GM18951 (cell line): Measurements from ENCODE around the gene SNRNP70.
A peak's percentile ranks its signal among the peaks of the same experiment; 100 is the strongest.
"Not testable (repeated sequence)": the region's sequence is repeated elsewhere in the genome, so short reads cannot be mapped to it uniquely, and the experiment has no call there.

Experiments used
- POLR2A ChIP-seq: IDR thresholded peaks from 4 replicates; pipeline ENCODE4 v1.6.1; 2011; ENCODE audit warnings: mild to moderate bottlenecking; ENCODE audit not compliant: insufficient read length, insufficient read depth; ENCODE audit errors: extremely low read depth
- in situ Hi-C: fragments of 300-500 bp; cut with MboI; formaldehyde crosslinking; loops from one replicate; pipeline ENCODE4 v1.12.0; 2022; ENCODE audit warnings: low sequenced_read_pairs, mixed read lengths, inconsistent platforms; ENCODE audit not compliant: unreplicated experiment

Gene SNRNP70, protein sequence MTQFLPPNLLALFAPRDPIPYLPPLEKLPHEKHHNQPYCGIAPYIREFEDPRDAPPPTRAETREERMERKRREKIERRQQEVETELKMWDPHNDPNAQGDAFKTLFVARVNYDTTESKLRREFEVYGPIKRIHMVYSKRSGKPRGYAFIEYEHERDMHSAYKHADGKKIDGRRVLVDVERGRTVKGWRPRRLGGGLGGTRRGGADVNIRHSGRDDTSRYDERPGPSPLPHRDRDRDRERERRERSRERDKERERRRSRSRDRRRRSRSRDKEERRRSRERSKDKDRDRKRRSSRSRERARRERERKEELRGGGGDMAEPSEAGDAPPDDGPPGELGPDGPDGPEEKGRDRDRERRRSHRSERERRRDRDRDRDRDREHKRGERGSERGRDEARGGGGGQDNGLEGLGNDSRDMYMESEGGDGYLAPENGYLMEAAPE

GRCh38 chr19:49085020-49085867 is at the start of gene SNRNP70:
TSS of gene SNRNP70 (plus strand) at chr19:49085451. CDS start at chr19:49086415, 964 bp downstream.
- in situ Hi-C loops: no loop called here
- TF ChIP-seq POLR2A: peak; percentile 98

DNA sequence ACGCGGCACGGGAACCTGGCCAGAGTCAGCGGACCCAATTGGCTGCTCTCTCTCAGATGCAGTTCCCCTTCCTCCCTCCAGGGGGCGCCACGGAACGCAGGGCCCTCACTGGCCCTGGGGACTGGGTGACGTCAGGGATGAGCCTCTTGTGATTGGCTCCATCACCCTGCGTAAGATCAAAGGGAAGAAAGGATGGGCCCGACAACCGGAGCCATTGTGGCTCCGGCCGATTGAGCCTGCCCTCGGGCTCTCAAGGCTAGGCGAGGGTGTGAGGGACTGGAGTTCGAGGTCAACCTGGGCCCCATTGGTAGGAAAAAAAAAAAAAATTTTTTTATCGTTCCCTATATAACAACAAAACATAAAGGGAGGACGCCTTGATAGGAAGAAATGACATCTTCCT is 48.4 kb upstream of the SNRNP70 start, which contains the start of gene CGB1:
CGB1 (minus strand) TSS at position 81 of the 400 bp plus-strand sequence. CDS start 184 bp downstream, outside the sequence.
- in situ Hi-C loops: not testable (repeated sequence)

GRCh38 chr19:49038111-49038510 is 47.1 kb upstream of the SNRNP70 start:
- in situ Hi-C loops: not testable (repeated sequence)

DNA sequence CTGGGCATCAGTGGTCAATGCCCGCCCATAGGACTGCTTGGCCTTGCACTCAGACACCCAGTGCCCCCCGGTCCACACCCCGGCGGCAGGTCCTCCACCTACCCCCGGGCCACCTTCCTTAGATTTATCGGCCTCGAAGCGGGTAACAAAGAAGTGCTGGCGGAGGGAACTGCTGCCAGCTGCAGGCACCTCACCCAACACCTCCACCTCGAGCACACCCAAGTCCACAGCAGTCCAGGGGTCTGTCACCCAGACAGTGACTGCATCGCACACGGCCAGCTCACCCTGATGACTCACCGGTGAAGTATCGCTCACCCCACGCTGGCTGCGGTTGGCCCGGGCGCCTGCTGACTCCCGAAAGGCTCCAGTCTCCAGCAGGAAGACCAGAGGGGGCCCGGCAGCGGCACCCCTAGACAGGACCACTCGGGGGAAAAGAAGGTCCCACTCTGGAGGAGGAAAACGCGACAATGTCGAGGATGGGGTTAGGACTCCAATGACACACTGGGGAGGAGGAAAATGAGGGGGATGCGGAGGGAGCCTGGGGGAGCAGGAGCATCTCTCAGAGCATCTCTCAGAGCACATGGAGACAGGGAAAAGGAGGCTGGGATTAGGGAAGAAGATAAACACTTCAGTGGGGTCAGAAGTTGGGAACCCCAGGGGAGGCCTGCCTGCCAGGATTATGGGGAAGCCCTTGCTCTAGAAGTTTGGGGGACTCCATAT is 46.5 kb upstream of the SNRNP70 start:
- in situ Hi-C loops: not testable (repeated sequence)

- in situ Hi-C loops: not testable (repeated sequence)
Observed at GRCh38 chr19:49039736-49040135, 45.5 kb upstream of the SNRNP70 start.

DNA sequence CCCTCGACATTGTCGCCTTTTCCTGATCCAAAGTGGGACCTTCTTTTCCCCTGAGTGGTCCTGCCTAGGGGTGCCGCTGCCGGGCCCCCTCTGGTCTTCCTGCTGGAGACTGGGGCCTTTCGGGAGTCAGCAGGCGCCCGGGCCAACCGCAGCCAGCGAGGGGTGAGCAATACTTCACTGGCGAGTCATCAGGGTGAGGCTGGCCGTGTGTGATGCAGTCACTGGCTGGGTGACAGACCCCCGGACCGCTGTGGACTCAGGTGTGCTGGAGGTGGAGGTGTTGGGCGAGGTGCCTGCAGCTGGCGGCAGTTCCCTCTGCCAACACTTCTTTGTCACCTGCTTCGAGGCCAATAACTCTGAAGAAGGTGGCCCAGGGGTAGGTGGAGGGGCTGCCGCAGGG is 43.1 kb upstream of the SNRNP70 start:
- TF ChIP-seq POLR2A: no peak
- in situ Hi-C loops: no loop called here

GRCh38 chr19:49042666-49043065 is 42.6 kb upstream of the SNRNP70 start:
- in situ Hi-C loops: not testable (repeated sequence)

DNA sequence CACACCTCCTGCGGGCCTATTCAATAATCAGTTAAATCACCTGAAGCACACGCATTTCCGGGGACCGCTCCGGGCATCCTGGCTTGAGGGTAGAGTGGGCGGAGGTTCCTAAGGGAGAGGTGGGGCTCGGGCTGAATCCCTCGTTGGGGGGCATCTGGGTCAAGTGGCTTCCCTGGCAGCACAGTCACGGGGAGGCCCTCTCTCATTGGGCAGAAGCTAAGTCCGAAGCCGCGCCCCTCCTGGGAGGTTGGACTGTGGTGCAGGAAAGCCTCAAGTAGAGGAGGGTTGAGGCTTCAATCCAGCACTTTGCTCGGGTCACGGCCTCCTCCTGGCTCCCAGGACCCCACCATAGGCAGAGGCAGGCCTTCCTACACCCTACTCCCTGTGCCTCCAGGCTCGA is 41.7 kb upstream of the SNRNP70 start, which contains the start of gene CGB5:
CGB5 (plus strand) TSS at position 301 of the 400 bp plus-strand sequence. CDS start 362 bp downstream, outside the sequence.
- in situ Hi-C loops: not testable (repeated sequence)

DNA sequence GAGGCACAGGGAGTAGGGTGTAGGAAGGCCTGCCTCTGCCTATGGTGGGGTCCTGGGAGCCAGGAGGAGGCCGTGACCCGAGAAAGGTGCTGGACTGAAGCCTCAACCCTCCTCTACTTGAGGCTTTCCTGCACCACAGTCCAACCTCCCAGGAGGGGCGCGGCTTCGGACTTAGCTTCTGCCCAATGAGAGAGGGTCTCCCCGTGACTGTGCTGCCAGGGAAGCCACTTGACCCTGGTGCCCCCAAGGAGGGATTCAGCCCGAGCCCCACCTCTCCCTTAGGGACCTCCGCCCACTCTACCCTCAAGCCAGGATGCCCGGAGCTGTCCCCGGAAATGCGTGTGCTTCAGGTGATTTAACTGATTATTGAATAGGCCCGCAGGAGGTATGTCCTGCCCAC is 36.2 kb upstream of the SNRNP70 start, which contains the start of gene CGB8:
CGB8 (minus strand) TSS at position 101 of the 400 bp plus-strand sequence. CDS start 372 bp downstream, outside the sequence.
- in situ Hi-C loops: not testable (repeated sequence)

DNA sequence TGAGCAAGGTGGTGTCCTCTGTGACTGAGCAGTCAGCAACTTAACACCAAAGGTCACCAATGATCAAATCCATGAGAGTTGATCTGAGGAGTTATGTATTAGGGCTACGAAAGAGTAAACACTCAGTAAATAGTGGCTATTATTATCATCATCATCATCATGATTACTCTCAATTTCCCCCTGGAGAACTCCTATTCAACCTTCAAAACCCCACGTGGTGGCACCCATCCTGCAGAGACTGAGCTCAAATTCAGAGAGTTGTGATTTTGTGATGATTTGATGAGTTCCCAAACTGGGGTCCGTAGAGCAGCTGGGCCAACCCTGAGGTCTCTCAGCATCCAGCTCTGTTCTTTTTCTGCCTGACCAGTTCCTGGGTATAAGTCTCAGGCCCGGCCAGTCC is 35.4 kb upstream of the SNRNP70 start:
- in situ Hi-C loops: not testable (repeated sequence)

DNA sequence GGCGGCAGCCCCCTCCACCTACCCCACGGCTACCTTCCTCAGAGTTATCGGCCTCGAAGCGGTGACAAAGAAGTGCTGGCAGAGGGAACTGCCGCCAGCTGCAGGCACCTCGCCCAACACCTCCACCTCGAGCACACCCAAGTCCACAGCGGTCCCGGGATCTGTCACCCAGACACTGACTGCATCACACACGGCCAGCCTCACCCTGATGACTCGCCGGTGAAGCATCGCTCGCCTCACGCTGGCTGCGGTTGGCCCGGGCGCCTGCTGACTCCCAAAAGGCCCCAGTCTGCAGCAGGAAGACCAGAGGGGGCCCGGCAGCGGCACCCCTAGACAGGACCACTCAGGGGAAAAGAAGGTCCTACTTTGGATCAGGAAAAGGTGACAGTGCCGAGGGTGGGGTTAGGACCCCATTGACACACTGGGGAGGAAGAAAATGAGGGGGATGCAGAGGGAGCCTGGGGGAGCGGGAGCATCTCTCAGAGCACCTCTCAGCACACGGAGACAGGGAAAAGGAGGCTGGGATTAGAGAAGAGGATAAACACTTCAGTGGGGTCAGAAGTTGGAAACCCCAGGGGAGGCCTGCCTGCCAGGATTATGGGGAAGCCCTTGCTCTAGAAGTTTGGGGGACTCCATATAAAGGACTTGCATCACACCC is 34.7 kb upstream of the SNRNP70 start:
- in situ Hi-C loops: not testable (repeated sequence)

DNA sequence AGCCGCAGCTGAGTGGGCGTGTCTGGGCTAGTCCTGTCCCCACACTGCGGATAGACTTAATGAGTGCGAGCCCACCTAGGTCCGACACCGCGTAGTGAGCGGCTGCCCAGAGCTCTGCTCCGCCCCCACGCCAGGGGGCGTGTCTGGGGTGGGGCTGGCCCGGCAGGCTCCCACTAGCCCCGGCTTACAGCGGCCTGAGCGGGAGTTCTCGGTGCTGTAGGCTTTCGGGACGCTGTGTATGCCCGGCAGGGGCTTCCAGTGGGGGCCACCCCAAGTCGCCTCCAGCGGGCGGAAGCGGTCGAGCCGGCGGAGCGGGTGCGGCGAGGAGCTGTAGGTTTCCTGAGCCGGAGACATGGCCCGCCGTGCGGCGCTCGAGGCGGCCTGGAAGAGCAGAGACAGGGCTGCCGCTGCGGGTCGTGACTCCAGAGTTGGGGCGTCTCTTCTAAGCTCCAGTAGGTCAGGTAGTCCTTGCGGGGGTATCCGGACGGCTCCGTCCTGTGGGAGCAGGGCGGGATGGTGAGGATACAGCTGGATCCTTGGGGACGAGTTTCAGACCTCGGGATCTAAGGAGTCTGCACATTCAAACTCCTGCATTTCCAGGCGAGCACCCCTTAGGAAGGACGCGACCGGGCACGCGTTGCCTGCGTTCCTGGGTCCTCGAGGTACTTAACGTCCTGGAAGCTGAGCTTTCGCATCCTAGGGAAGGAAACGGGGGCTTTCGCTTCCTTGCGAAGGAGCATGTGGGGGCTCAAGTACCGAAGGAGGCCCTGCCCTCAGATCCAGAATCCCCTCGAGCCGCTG is 28.9 kb upstream of the SNRNP70 start:
- TF ChIP-seq POLR2A: no peak
- in situ Hi-C loops: no loop called here

- in situ Hi-C loops: not testable (repeated sequence)
Observed at GRCh38 chr19:49056902-49057596, 28.2 kb upstream of the SNRNP70 start.
